ENCODE results near the gene THRB. TPM values are rescaled to one million over a fixed set of nuclear protein-coding genes. Genes with fewer than 3 reads are reported as not detected.
A peak's percentile ranks its signal among the peaks of the same experiment; 100 is the strongest.

THRB gene
- total and polyA plus RNA-seq, 8 donors, result 3.6 to 47.3 (median 14.5) TPM

- no peak overlapping the region for H3K4me3 ChIP-seq
- H3K27me3 ChIP-seq, result no peaks in the 10 kb centered on the region
- no peaks in the 10 kb centered on the region for H3K9me3 ChIP-seq
- intact Hi-C loops (cut with DNase I; ENCODE audit: low total_unique reads), result no loop called here
- H3K4me1 ChIP-seq, result peaks cover 3 to 73% (median 49%) of the 10 kb centered on the region in 4 donors
- no peaks in the 10 kb centered on the region for H3K36me3 ChIP-seq
- WGBS, 5 donors, result 28 to 43% (median 39%) methylated on average over 5 of the region's 5 CpGs
- peak overlapping the region in 3 of 5 donors; percentile 6 to 23 (median 15) for H3K27ac ChIP-seq
- TF ChIP-seq POLR2A (IDR thresholded peaks at IDR 0.05) (no peak), POLR2AphosphoS5 (IDR thresholded peaks at IDR 0.05) (no peak), EP300 (IDR thresholded peaks at IDR 0.05) (no peak), CTCF (IDR thresholded peaks at IDR 0.05) (no peak)
- peak in 1 of 2 donors; percentile 41 for DNase-seq
These were observed 44.3 kb downstream of the THRB start for GRCh38 chr3:24450160-24450907.

- H3K36me3 ChIP-seq, result no peaks in the 10 kb centered on the region
- H3K4me3 ChIP-seq, result no peak overlapping the region
- TF ChIP-seq EP300 (IDR thresholded peaks at IDR 0.05) (no peak), POLR2AphosphoS5 (IDR thresholded peaks at IDR 0.05) (no peak), POLR2A (IDR thresholded peaks at IDR 0.05) (no peak), CTCF (IDR thresholded peaks at IDR 0.05) (no peak)
- DNase-seq, result no peak
- H3K27ac ChIP-seq, result no peak overlapping the region
- peaks cover 6 to 65% (median 47%) of the 10 kb centered on the region in 4 donors for H3K4me1 ChIP-seq
- no peaks in the 10 kb centered on the region for H3K9me3 ChIP-seq
- WGBS, 5 donors, result 78 to 87% (median 83%) methylated on average over 6 of the region's 6 CpGs
- H3K27me3 ChIP-seq, result no peaks in the 10 kb centered on the region
- intact Hi-C loops (cut with DNase I; ENCODE audit: low total_unique reads), result no loop called here
These were observed 46.8 kb downstream of the THRB start for GRCh38 chr3:24447836-24448235.

DNA sequence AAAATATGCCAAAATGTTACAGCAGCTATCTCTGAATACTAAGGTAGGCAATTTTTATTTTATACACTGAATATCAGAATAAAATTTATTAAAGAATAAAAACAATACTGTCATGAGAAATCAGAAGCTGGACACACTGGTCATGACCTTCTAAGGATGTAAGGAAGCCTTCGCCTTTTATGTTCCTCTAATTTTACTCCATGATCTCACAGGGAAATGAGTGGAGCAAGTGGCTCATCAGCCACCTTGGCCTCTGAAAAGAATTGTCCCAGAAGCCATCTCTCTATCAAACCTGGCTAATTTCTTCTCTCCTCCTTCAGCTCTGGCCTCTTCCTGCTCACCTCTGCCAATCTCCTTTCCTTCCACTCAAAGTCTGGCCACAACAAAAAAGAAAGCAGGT is 48.6 kb downstream of the THRB start:
- H3K27me3 ChIP-seq, result no peaks in the 10 kb centered on the region
- H3K9me3 ChIP-seq, result no peaks in the 10 kb centered on the region
- no peaks in the 10 kb centered on the region for H3K36me3 ChIP-seq
- DNase-seq, result no peak
- H3K4me1 ChIP-seq, result peaks cover 3 to 52% (median 36%) of the 10 kb centered on the region in 4 donors
- H3K27ac ChIP-seq, result no peak overlapping the region
- H3K4me3 ChIP-seq, result no peak overlapping the region
- intact Hi-C loops (cut with DNase I; ENCODE audit: low total_unique reads), result no loop called here
- WGBS, 5 donors, result 83 to 100% (median 100%) methylated on average over 1 of the region's 1 CpG
- no peak for TF ChIP-seq POLR2AphosphoS5 (IDR thresholded peaks at IDR 0.05)
- no peak for TF ChIP-seq EP300 (IDR thresholded peaks at IDR 0.05)

GRCh38 chr3:24443476-24443875 is 51.2 kb downstream of the THRB start:
- no peak for DNase-seq
- Histone ChIP-seq H3K4me3 (no peak overlapping the region), H3K36me3 (no peaks in the 10 kb centered on the region), H3K27me3 (no peaks in the 10 kb centered on the region), H3K27ac (no peak overlapping the region), H3K4me1 (peaks cover under 1 to 31% (median 15%) of the 10 kb centered on the region in 4 donors), H3K9me3 (no peaks in the 10 kb centered on the region)
- WGBS, 5 donors, result 0 to 30% (median 0%) methylated on average over 1 of the region's 1 CpG
- TF ChIP-seq EP300 (IDR thresholded peaks at IDR 0.05), result no peak
- TF ChIP-seq CTCF (IDR thresholded peaks at IDR 0.05), result no peak
- no peak for TF ChIP-seq POLR2A (IDR thresholded peaks at IDR 0.05)
- no peak for TF ChIP-seq POLR2AphosphoS5 (IDR thresholded peaks at IDR 0.05)
- intact Hi-C loops (cut with DNase I; ENCODE audit: low total_unique reads), result no loop called here
